SH-SY5Y (cell line): Measurements from ENCODE around the gene LEPR.

Experiments used
- GATA2 ChIP-seq: IDR thresholded peaks from 2 replicates; pipeline ENCODE4 v1.6.1; 2011; ENCODE audit warnings: mild to moderate bottlenecking, low read depth, low read length
- GATA3 ChIP-seq: IDR thresholded peaks from 2 replicates; pipeline ENCODE4 v1.6.1; 2011; ENCODE audit warnings: low read depth, mild to moderate bottlenecking, low read length, moderate library complexity

- TF ChIP-seq GATA2 (no peak), GATA3 (no peak)
Observed at GRCh38 chr1:65425006-65425405, 4.5 kb downstream of the LEPR start.
